ENCODE measurements around the gene PCK2. TPM values are rescaled to one million over a fixed set of nuclear protein-coding genes. Genes with fewer than 3 reads are reported as not detected.

Gene PCK2
- polyA plus RNA-seq, 6 donors from 2014 or later, result 26.5 to 48.0 (median 36.8) TPM

- Mint-ChIP-seq H3K9me3 (no peaks in the 10 kb centered on the region), H3K4me1 (peaks cover 32 to 47% (median 34%) of the 10 kb centered on the region in 3 donors), H3K27me3 (peaks cover 0 to 11% (median 0%) of the 10 kb centered on the region in 3 donors), H3K27ac (peak overlapping the region; percentile 7 to 95 (median 62)), H3K36me3 (no peaks in the 10 kb centered on the region), H3K4me3 (peak overlapping the region in 5 of 8 donors; percentile 35 to 51 (median 48))
- ATAC-seq (ENCODE audit: low read depth in 2 of 2) (peak in 1 of 2 donors; percentile 11), DNase-seq (no peak)
Observed at GRCh38 chr14:24074625-24075484, 19.3 kb upstream of the PCK2 start.

GRCh38 chr14:24075485-24076301, 18.4 kb upstream of the PCK2 start:
- Mint-ChIP-seq H3K4me1 (peaks cover 40 to 56% (median 41%) of the 10 kb centered on the region in 3 donors), H3K27me3 (peaks cover 0 to 5% (median 0%) of the 10 kb centered on the region in 3 donors), H3K9me3 (no peaks in the 10 kb centered on the region), H3K36me3 (no peaks in the 10 kb centered on the region), H3K4me3 (peak overlapping the region in 6 of 8 donors; percentile 35 to 77 (median 51)), H3K27ac (peak overlapping the region; percentile 7 to 95 (median 62))
- ATAC-seq (ENCODE audit: low read depth in 2 of 2) (peak; percentile 91 to 93), DNase-seq (peak; percentile 33)

GRCh38 chr14:24076302-24076601, 17.9 kb upstream of the PCK2 start:
- DNase-seq, result no peak
- Mint-ChIP-seq H3K4me3 (no peak overlapping the region), H3K36me3 (no peaks in the 10 kb centered on the region), H3K9me3 (no peaks in the 10 kb centered on the region), H3K27me3 (no peaks in the 10 kb centered on the region), H3K4me1 (peaks cover 44 to 59% (median 44%) of the 10 kb centered on the region in 3 donors), H3K27ac (no peak overlapping the region)
- no peak for ATAC-seq (ENCODE audit: low read depth in 2 of 2)

- no peaks in the 10 kb centered on the region for H3K36me3 Mint-ChIP-seq
Observed at GRCh38 chr14:24077086-24077485, 17.0 kb upstream of the PCK2 start.

GRCh38 chr14:24078146-24078545, 16.0 kb upstream of the PCK2 start:
- Mint-ChIP-seq H3K36me3 (no peaks in the 10 kb centered on the region), H3K9me3 (no peaks in the 10 kb centered on the region), H3K4me1 (peaks cover 53 to 70% (median 53%) of the 10 kb centered on the region in 3 donors), H3K27ac (peak overlapping the region in 2 of 6 donors; percentile 69 to 85), H3K4me3 (peak overlapping the region in 3 of 8 donors; percentile 9 to 57 (median 20)), H3K27me3 (no peaks in the 10 kb centered on the region)
- no peak for ATAC-seq (ENCODE audit: low read depth in 2 of 2)
- no peak for DNase-seq

More at GRCh38 chr14:24077086-24077485, 17.0 kb upstream of the PCK2 start:
- Mint-ChIP-seq H3K9me3 (no peaks in the 10 kb centered on the region), H3K4me3 (peak overlapping the region in 1 of 8 donors; percentile 42), H3K27me3 (no peaks in the 10 kb centered on the region), H3K27ac (peak overlapping the region in 2 of 6 donors; percentile 78 to 91), H3K4me1 (peaks cover 48 to 64% (median 48%) of the 10 kb centered on the region in 3 donors)
- DNase-seq (no peak), ATAC-seq (ENCODE audit: low read depth in 2 of 2) (no peak)

GRCh38 chr14:24079491-24080141, 14.5 kb upstream of the PCK2 start:
- ATAC-seq (ENCODE audit: low read depth in 2 of 2), result no peak

GRCh38 chr14:24080142-24080530, 14.0 kb upstream of the PCK2 start:
- peak overlapping the region in 4 of 6 donors; percentile 75 to 90 (median 83) for H3K27ac Mint-ChIP-seq
- no peaks in the 10 kb centered on the region for H3K36me3 Mint-ChIP-seq
- no peak for DNase-seq
- H3K4me1 Mint-ChIP-seq, result peaks cover 48 to 67% (median 52%) of the 10 kb centered on the region in 3 donors
- no peaks in the 10 kb centered on the region for H3K9me3 Mint-ChIP-seq
- peak overlapping the region; percentile 79 to 92 (median 90) for H3K4me3 Mint-ChIP-seq
- no peaks in the 10 kb centered on the region for H3K27me3 Mint-ChIP-seq
- ATAC-seq (ENCODE audit: low read depth in 2 of 2), result no peak

More at GRCh38 chr14:24079491-24080141, 14.5 kb upstream of the PCK2 start:
- H3K4me1 Mint-ChIP-seq, result peaks cover 53 to 73% (median 58%) of the 10 kb centered on the region in 3 donors
- peak overlapping the region in 3 of 6 donors; percentile 85 to 90 (median 86) for H3K27ac Mint-ChIP-seq
- H3K4me3 Mint-ChIP-seq, result peak overlapping the region in 6 of 8 donors; percentile 13 to 92 (median 88)
- H3K27me3 Mint-ChIP-seq, result no peaks in the 10 kb centered on the region
- H3K9me3 Mint-ChIP-seq, result no peaks in the 10 kb centered on the region
- no peak for DNase-seq
- no peaks in the 10 kb centered on the region for H3K36me3 Mint-ChIP-seq

- DNase-seq, result peak; percentile 70
- Mint-ChIP-seq H3K27me3 (no peaks in the 10 kb centered on the region), H3K36me3 (no peaks in the 10 kb centered on the region), H3K4me3 (peak overlapping the region; percentile 79 to 95 (median 90)), H3K27ac (peak overlapping the region in 4 of 6 donors; percentile 56 to 88 (median 84)), H3K9me3 (no peaks in the 10 kb centered on the region), H3K4me1 (peaks cover 39 to 58% (median 43%) of the 10 kb centered on the region in 3 donors)
- ATAC-seq (ENCODE audit: low read depth in 2 of 2), result peak; percentile 93 to 95
Observed at GRCh38 chr14:24080888-24081738, 13.0 kb upstream of the PCK2 start.

- peak overlapping the region; percentile 79 to 96 (median 88) for H3K4me3 Mint-ChIP-seq
- no peaks in the 10 kb centered on the region for H3K36me3 Mint-ChIP-seq
Observed at GRCh38 chr14:24081739-24082211, 12.3 kb upstream of the PCK2 start.

GRCh38 chr14:24082411-24083080, 11.6 kb upstream of the PCK2 start:
- H3K9me3 Mint-ChIP-seq, result no peaks in the 10 kb centered on the region

More at GRCh38 chr14:24081739-24082211, 12.3 kb upstream of the PCK2 start:
- ATAC-seq (ENCODE audit: low read depth in 2 of 2) (no peak), DNase-seq (no peak)
- Mint-ChIP-seq H3K27me3 (no peaks in the 10 kb centered on the region), H3K9me3 (no peaks in the 10 kb centered on the region), H3K4me1 (peaks cover 34 to 51% (median 37%) of the 10 kb centered on the region in 3 donors), H3K27ac (peak overlapping the region in 5 of 6 donors; percentile 63 to 96 (median 87))

GRCh38 chr14:24083462-24083861, 10.6 kb upstream of the PCK2 start:
- peaks cover 31 to 40% (median 37%) of the 10 kb centered on the region in 3 donors for H3K4me1 Mint-ChIP-seq
- H3K9me3 Mint-ChIP-seq, result no peaks in the 10 kb centered on the region
- peak overlapping the region in 1 of 8 donors; percentile 72 for H3K4me3 Mint-ChIP-seq
- DNase-seq, result no peak
- H3K27ac Mint-ChIP-seq, result no peak overlapping the region
- no peak for ATAC-seq (ENCODE audit: low read depth in 2 of 2)
- H3K36me3 Mint-ChIP-seq, result no peaks in the 10 kb centered on the region
- H3K27me3 Mint-ChIP-seq, result no peaks in the 10 kb centered on the region

More at GRCh38 chr14:24082411-24083080, 11.6 kb upstream of the PCK2 start:
- H3K4me3 Mint-ChIP-seq, result peak overlapping the region; percentile 79 to 96 (median 88)
- peaks cover 34 to 43% (median 37%) of the 10 kb centered on the region in 3 donors for H3K4me1 Mint-ChIP-seq
- no peaks in the 10 kb centered on the region for H3K36me3 Mint-ChIP-seq
- DNase-seq (no peak), ATAC-seq (ENCODE audit: low read depth in 2 of 2) (no peak)
- H3K27ac Mint-ChIP-seq, result peak overlapping the region in 5 of 6 donors; percentile 16 to 96 (median 87)
- no peaks in the 10 kb centered on the region for H3K27me3 Mint-ChIP-seq

All from naive B cell (primary cell).